ENCODE data around the gene ACAP3.

Gene ACAP3

GRCh38 chr1:1328254-1328653 is 20.5 kb upstream of the ACAP3 start:
- Histone ChIP-seq H3K4me3 (ENCODE audit: low read depth, low read length) (no peak overlapping the region), H3K9me3 (no peaks in the 10 kb centered on the region), H3K27me3 (peaks cover 19% of the 10 kb centered on the region), H3K36me3 (peaks cover 4% of the 10 kb centered on the region), H3K4me1 (no peaks in the 10 kb centered on the region; the same call in 1 of the 2 replicates)
- no peak for DNase-seq
- TF ChIP-seq, protein P1, sequence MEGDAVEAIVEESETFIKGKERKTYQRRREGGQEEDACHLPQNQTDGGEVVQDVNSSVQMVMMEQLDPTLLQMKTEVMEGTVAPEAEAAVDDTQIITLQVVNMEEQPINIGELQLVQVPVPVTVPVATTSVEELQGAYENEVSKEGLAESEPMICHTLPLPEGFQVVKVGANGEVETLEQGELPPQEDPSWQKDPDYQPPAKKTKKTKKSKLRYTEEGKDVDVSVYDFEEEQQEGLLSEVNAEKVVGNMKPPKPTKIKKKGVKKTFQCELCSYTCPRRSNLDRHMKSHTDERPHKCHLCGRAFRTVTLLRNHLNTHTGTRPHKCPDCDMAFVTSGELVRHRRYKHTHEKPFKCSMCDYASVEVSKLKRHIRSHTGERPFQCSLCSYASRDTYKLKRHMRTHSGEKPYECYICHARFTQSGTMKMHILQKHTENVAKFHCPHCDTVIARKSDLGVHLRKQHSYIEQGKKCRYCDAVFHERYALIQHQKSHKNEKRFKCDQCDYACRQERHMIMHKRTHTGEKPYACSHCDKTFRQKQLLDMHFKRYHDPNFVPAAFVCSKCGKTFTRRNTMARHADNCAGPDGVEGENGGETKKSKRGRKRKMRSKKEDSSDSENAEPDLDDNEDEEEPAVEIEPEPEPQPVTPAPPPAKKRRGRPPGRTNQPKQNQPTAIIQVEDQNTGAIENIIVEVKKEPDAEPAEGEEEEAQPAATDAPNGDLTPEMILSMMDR (IDR thresholded peaks at IDR 0.05; ENCODE audit: low read depth, low read length), result no peak

- H3K27me3 ChIP-seq, result peaks cover 15% of the 10 kb centered on the region
- no peaks in the 10 kb centered on the region for H3K9me3 ChIP-seq
- TF ChIP-seq, protein P1 (IDR thresholded peaks at IDR 0.05; ENCODE audit: low read depth, low read length), result no peak
- no peak for DNase-seq
- peaks cover 9% of the 10 kb centered on the region for H3K36me3 ChIP-seq
- H3K4me1 ChIP-seq, result no peaks in the 10 kb centered on the region; the same call in 1 of the 2 replicates
- no peak overlapping the region for H3K4me3 ChIP-seq (ENCODE audit: low read depth, low read length)
Measured at GRCh38 chr1:1327291-1327690, 19.6 kb upstream of the ACAP3 start.

DNA sequence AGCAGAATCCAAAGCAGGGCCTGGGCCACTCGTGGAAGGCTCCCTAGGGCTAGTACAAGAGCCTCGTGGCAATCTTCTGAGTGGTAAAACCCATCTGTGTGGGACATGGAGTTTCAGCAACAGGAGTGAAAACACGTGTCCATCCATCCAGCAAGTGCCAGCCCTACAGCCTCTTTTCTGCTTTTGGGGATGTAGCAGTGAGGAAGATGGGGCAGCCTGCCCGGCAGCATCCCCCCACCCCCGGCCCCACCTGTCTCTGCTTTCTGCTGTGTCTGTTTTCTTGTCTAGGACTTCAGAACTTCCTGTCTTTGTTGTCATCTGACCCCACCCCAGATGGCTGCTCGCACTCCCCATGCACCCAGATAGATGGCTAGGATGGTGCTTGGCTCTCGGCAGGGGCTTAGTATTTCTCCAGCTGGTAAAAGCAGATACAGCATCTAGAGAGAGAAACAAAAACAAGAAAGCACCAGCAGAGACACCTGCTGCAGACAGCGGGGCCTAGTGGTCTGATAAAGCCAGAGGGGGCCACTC is 18.4 kb upstream of the ACAP3 start:
- no peak overlapping the region for H3K4me3 ChIP-seq (ENCODE audit: low read depth, low read length)
- TF ChIP-seq, protein P1 (IDR thresholded peaks at IDR 0.05; ENCODE audit: low read depth, low read length), result no peak
- H3K9me3 ChIP-seq, result no peaks in the 10 kb centered on the region
- peaks cover 6% of the 10 kb centered on the region for H3K27me3 ChIP-seq
- H3K36me3 ChIP-seq, result peaks cover 14% of the 10 kb centered on the region
- DNase-seq, result no peak
- H3K4me1 ChIP-seq, result no peaks in the 10 kb centered on the region; the same call in 1 of the 2 replicates

GRCh38 chr1:1325288-1326074 is 17.8 kb upstream of the ACAP3 start:
- no peaks in the 10 kb centered on the region; the same call in 1 of the 2 replicates for H3K4me1 ChIP-seq
- peaks cover 20% of the 10 kb centered on the region for H3K36me3 ChIP-seq
- H3K27me3 ChIP-seq, result no peaks in the 10 kb centered on the region; the same call in 1 of the 2 replicates
- no peaks in the 10 kb centered on the region for H3K9me3 ChIP-seq
- no peak for DNase-seq
- peak overlapping the region; percentile 88 for H3K4me3 ChIP-seq (ENCODE audit: low read depth, low read length)
- TF ChIP-seq, protein P1 (IDR thresholded peaks at IDR 0.05; ENCODE audit: low read depth, low read length), result no peak

DNA sequence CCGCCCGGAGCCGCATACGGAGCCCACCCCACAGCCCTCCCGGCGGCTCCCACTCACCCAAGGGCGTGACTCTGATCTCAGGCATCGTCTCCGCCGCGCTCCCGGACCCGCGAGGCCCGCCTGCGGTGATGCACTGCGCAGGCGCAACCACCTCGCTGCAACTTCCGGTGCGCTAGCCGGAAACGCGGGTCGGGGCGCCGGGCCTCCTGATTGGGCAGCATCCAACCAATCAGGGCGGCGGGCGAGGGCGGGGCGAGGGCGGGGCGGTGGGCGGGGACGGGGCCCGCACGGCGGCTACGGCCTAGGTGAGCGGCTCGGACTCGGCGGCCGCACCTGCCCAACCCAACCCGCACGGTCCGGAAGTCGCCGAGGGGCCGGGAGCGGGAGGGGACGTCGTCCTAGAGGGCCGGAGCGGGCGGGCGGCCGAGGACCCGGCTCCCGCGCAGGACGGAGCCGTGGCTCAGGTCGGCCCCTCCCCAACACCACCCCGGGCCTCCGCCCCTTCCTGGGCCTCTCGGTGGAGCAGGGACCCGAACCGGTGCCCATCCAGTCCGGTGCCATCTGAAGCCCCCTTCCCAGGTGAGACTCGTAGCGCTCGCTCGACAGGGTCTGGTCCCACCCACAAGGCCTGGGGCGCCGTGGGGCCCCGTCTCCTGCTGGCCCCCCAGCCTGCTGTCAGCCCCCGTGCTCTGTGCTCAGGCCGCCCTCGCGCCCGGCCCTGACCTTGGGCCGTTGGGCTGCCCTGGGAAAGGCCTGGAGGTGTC is 17.0 kb upstream of the ACAP3 start, which contains the start of the genes CPTP and INTS11:
Gene CPTP, plus strand, starts transcription at position 279 of the 764 bp plus-strand sequence. CDS start 2,109 bp downstream, outside the sequence.
Gene INTS11, minus strand, starts transcription at position 137 of the 764 bp plus-strand sequence. Its CDS starts 52 bp downstream, at position 85.
- peaks cover 28% of the 10 kb centered on the region for H3K36me3 ChIP-seq
- TF ChIP-seq, protein P1 (IDR thresholded peaks at IDR 0.05; ENCODE audit: low read depth, low read length), result no peak
- H3K27me3 ChIP-seq, result no peaks in the 10 kb centered on the region
- peak within 1 kb of the TSS; percentile 88 for H3K4me3 ChIP-seq (ENCODE audit: low read depth, low read length)
- no peaks in the 10 kb centered on the region for H3K9me3 ChIP-seq
- DNase-seq, result peak; percentile 98
- H3K4me1 ChIP-seq, result no peaks in the 10 kb centered on the region; the same call in 1 of the 2 replicates
